Measurements from ENCODE around the gene ALDH1A1.

- TF ChIP-seq POLR2AphosphoS5 (IDR thresholded peaks at IDR 0.05; ENCODE audit: low read depth, low read length) (no peak), TAF1 (IDR thresholded peaks at IDR 0.05; ENCODE audit: borderline replicate concordance, insufficient read depth, low read length) (no peak), REST (IDR thresholded peaks at IDR 0.05; ENCODE audit: insufficient read depth in 1 of 2, low read depth in 2 of 2, low read length in 2 of 2) (no peak), SIN3A (IDR thresholded peaks at IDR 0.05; ENCODE audit: borderline replicate concordance, insufficient read depth, low read length) (no peak)
Observed at GRCh38 chr9:72936266-72936665, 16.6 kb downstream of the ALDH1A1 start.
